SK-N-SH treated with all-trans-retinoic acid at 6 μM for 48 hours (cell line): ENCODE results near the gene CUL5.

ENCODE experiments used
- ATAC-seq: fragments of 200-7000 bp; cut with Tn5 transposase; 3 replicates; pipeline ENCODE4 v1.9.1; 2020; ENCODE audit warnings: mild to moderate bottlenecking, moderate library complexity
- ARNTL ChIP-seq: fragments of 450-650 bp; formaldehyde crosslinking; IDR thresholded peaks from 2 replicates; pipeline ENCODE4 v1.5.0; 2020; ENCODE audit warnings: low read depth, mild to moderate bottlenecking, moderate library complexity, borderline replicate concordance
- BACH2 ChIP-seq: fragments of 250-450 bp; sonication (Bioruptor Pico); IDR thresholded peaks from 2 replicates; pipeline ENCODE4 v1.9.0; 2021; ENCODE audit warnings: mild to moderate bottlenecking, borderline replicate concordance
- CSDC2 ChIP-seq: fragments of 250-450 bp; sonication (Bioruptor Pico); IDR thresholded peaks from 2 replicates; pipeline ENCODE4 v1.5.0; 2020; ENCODE audit warnings: mild to moderate bottlenecking, moderate library complexity
- ESRRG ChIP-seq: fragments of 250-450 bp; sonication (Bioruptor Pico); IDR thresholded peaks from 2 replicates; pipeline ENCODE4 v1.6.1; 2021; ENCODE audit warnings: mild to moderate bottlenecking
- GLIS3 ChIP-seq: fragments of 250-450 bp; sonication (Bioruptor Pico); IDR thresholded peaks from 2 replicates; pipeline ENCODE4 v1.5.0; 2020; ENCODE audit warnings: mild to moderate bottlenecking, moderate library complexity
- ISL1 ChIP-seq: fragments of 250-450 bp; sonication (Bioruptor Pico); IDR thresholded peaks from 2 replicates; pipeline ENCODE4 v2.1.2; 2022; ENCODE audit warnings: mild to moderate bottlenecking, moderate library complexity
- OSR1 ChIP-seq: fragments of 250-450 bp; sonication (Bioruptor Pico); IDR thresholded peaks from 2 replicates; pipeline ENCODE4 v1.8.0; 2022; ENCODE audit warnings: moderate library complexity, mild to moderate bottlenecking, inconsistent platforms
- POU6F1 ChIP-seq: fragments of 250-450 bp; sonication (Bioruptor Pico); IDR thresholded peaks from 2 replicates; pipeline ENCODE4 v1.8.0; 2021; ENCODE audit warnings: low read depth, mild to moderate bottlenecking, moderate library complexity, borderline replicate concordance
- PPARA ChIP-seq: fragments of 250-450 bp; sonication (Bioruptor Pico); IDR thresholded peaks from 2 replicates; pipeline ENCODE4 v1.5.0; 2020; ENCODE audit warnings: mild to moderate bottlenecking, borderline replicate concordance
- RARB ChIP-seq: fragments of 250-450 bp; sonication (Bioruptor Pico); IDR thresholded peaks from 2 replicates; pipeline ENCODE4 v1.8.0; 2021; ENCODE audit warnings: mild to moderate bottlenecking, moderate library complexity
- SNAI2 ChIP-seq: fragments of 250-450 bp; sonication (Bioruptor Pico); IDR thresholded peaks from 2 replicates; pipeline ENCODE4 v1.5.0; 2020; ENCODE audit warnings: mild to moderate bottlenecking, moderate library complexity
- TCF4 ChIP-seq: fragments of 250-450 bp; sonication (Bioruptor Pico); IDR thresholded peaks from 2 replicates; pipeline ENCODE4 v1.8.0; 2021; ENCODE audit warnings: mild to moderate bottlenecking, moderate library complexity, borderline replicate concordance
- TOX ChIP-seq: fragments of 250-450 bp; sonication (Bioruptor Pico); IDR thresholded peaks from 2 replicates; pipeline ENCODE4 v1.8.0; 2021; ENCODE audit warnings: mild to moderate bottlenecking, moderate library complexity, borderline replicate concordance
- ZFP3 ChIP-seq: fragments of 250-450 bp; sonication (Bioruptor Pico); IDR thresholded peaks from 2 replicates; pipeline ENCODE4 v1.5.0; 2020; ENCODE audit warnings: mild to moderate bottlenecking, moderate library complexity
- ZFP30 ChIP-seq: fragments of 450-650 bp; formaldehyde crosslinking; IDR thresholded peaks from 2 replicates; pipeline ENCODE4 v1.5.0; 2022; ENCODE audit warnings: mild to moderate bottlenecking, moderate library complexity
- ZNF565 ChIP-seq: fragments of 450-650 bp; formaldehyde crosslinking; conservative IDR thresholded peaks from 2 replicates; pipeline ENCODE4 v1.5.0; 2020; ENCODE audit warnings: low read depth, mild to moderate bottlenecking, moderate library complexity
- ZNF70 ChIP-seq: fragments of 450-650 bp; formaldehyde crosslinking; IDR thresholded peaks from 2 replicates; pipeline ENCODE4 v1.5.0; 2020; ENCODE audit warnings: mild to moderate bottlenecking, moderate library complexity
- ZNF8 ChIP-seq: fragments of 450-650 bp; formaldehyde crosslinking; IDR thresholded peaks from 2 replicates; pipeline ENCODE4 v1.5.0; 2020; ENCODE audit warnings: mild to moderate bottlenecking, moderate library complexity
- TF ChIP-seq, protein P1 (sequence below): fragments of 250-450 bp; sonication (Bioruptor Pico); IDR thresholded peaks from 2 replicates; pipeline ENCODE4 v1.5.0; 2020; ENCODE audit warnings: mild to moderate bottlenecking, moderate library complexity
- TF ChIP-seq, protein P2 (sequence below): fragments of 250-450 bp; sonication (Bioruptor Pico); IDR thresholded peaks from 2 replicates; pipeline ENCODE4 v1.5.1; 2020; ENCODE audit warnings: low read depth, mild to moderate bottlenecking, moderate library complexity

CUL5 gene

GRCh38 chr11:108093128-108093904 is 84.6 kb downstream of the CUL5 start:
- no peak for ATAC-seq
- no peak for TF ChIP-seq ESRRG
- TF ChIP-seq RARB = no peak
- no peak for TF ChIP-seq POU6F1 (CRISPR knock-in tag)
- no peak for TF ChIP-seq ZNF8 (CRISPR knock-in tag)
- no peak for TF ChIP-seq ZFP30 (CRISPR knock-in tag)
- TF ChIP-seq, protein P1, sequence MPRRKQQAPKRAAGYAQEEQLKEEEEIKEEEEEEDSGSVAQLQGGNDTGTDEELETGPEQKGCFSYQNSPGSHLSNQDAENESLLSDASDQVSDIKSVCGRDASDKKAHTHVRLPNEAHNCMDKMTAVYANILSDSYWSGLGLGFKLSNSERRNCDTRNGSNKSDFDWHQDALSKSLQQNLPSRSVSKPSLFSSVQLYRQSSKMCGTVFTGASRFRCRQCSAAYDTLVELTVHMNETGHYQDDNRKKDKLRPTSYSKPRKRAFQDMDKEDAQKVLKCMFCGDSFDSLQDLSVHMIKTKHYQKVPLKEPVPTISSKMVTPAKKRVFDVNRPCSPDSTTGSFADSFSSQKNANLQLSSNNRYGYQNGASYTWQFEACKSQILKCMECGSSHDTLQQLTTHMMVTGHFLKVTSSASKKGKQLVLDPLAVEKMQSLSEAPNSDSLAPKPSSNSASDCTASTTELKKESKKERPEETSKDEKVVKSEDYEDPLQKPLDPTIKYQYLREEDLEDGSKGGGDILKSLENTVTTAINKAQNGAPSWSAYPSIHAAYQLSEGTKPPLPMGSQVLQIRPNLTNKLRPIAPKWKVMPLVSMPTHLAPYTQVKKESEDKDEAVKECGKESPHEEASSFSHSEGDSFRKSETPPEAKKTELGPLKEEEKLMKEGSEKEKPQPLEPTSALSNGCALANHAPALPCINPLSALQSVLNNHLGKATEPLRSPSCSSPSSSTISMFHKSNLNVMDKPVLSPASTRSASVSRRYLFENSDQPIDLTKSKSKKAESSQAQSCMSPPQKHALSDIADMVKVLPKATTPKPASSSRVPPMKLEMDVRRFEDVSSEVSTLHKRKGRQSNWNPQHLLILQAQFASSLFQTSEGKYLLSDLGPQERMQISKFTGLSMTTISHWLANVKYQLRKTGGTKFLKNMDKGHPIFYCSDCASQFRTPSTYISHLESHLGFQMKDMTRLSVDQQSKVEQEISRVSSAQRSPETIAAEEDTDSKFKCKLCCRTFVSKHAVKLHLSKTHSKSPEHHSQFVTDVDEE (CRISPR knock-in tag) = no peak
- no peak for TF ChIP-seq ZFP3 (CRISPR knock-in tag)
- no peak for TF ChIP-seq TCF4 (CRISPR knock-in tag)

- TF ChIP-seq OSR1 (CRISPR knock-in tag) = no peak
- no peak for TF ChIP-seq TOX (CRISPR knock-in tag)
- TF ChIP-seq CSDC2 (CRISPR knock-in tag) = no peak
- no peak for TF ChIP-seq ZFP3 (CRISPR knock-in tag)
- TF ChIP-seq TCF4 (CRISPR knock-in tag) = no peak
- TF ChIP-seq, protein P2, sequence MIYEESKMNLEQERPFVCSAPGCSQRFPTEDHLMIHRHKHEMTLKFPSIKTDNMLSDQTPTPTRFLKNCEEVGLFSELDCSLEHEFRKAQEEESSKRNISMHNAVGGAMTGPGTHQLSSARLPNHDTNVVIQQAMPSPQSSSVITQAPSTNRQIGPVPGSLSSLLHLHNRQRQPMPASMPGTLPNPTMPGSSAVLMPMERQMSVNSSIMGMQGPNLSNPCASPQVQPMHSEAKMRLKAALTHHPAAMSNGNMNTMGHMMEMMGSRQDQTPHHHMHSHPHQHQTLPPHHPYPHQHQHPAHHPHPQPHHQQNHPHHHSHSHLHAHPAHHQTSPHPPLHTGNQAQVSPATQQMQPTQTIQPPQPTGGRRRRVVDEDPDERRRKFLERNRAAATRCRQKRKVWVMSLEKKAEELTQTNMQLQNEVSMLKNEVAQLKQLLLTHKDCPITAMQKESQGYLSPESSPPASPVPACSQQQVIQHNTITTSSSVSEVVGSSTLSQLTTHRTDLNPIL = no peak
- no peak for TF ChIP-seq ZNF8 (CRISPR knock-in tag)
- TF ChIP-seq ARNTL (CRISPR knock-in tag) = no peak
- no peak for TF ChIP-seq PPARA (CRISPR knock-in tag)
- no peak for TF ChIP-seq ISL1 (CRISPR knock-in tag)
- no peak for TF ChIP-seq POU6F1 (CRISPR knock-in tag)
- ATAC-seq = no peak
Observed at GRCh38 chr11:108097179-108097578, 88.5 kb downstream of the CUL5 start.

- no peak for ATAC-seq
Observed at GRCh38 chr11:108101090-108101775, 92.5 kb downstream of the CUL5 start.

More at GRCh38 chr11:108101090-108101775, 92.5 kb downstream of the CUL5 start:
- TF ChIP-seq POU6F1 (CRISPR knock-in tag) (no peak), ESRRG (no peak), GLIS3 (CRISPR knock-in tag) (no peak), ZNF565 (no peak), RARB (no peak), ZNF8 (CRISPR knock-in tag) (no peak), SNAI2 (no peak), PPARA (CRISPR knock-in tag) (no peak), BACH2 (no peak), ZFP3 (CRISPR knock-in tag) (no peak), ZNF70 (CRISPR knock-in tag) (no peak), TOX (CRISPR knock-in tag) (no peak), ZFP30 (CRISPR knock-in tag) (no peak)
- TF ChIP-seq, all 23 proteins: peak for 0
